Adrenal gland (tissue), 12 donors: ENCODE data around the gene HS3ST3A1. TPM values are rescaled to one million over a fixed set of nuclear protein-coding genes. Genes with fewer than 3 reads are reported as not detected.

ENCODE experiments used
- DNase-seq, 7 donors: peaks; one replicate each; pipeline ENCODE4 v3.0.0-alpha.2; 2019 to 2020
- H3K27ac ChIP-seq, 5 donors: fragments of 200-600 bp; sonication (generic) in 4 of 5; 1 replicate in 3 of 5; 2 replicates in 2 of 5; pipeline versions ENCODE4 v1.5.1 to v1.8.0; 2016 to 2020; ENCODE audit warnings: mild to moderate bottlenecking in 1 of 5
- H3K27me3 ChIP-seq: fragments of 200-600 bp; 2 replicates; pipeline ENCODE4 v1.8.0; 2021
- H3K36me3 ChIP-seq, 2 donors: fragments of 200-600 bp; replicated peaks in 1 of 2; 1 replicate in 1 of 2; 2 replicates in 1 of 2; pipeline versions ENCODE4 v1.5.1 to v1.8.0; 2018 to 2022
- H3K4me1 ChIP-seq, 2 donors: fragments of 200-600 bp; replicated peaks in 1 of 2; 1 replicate in 1 of 2; 2 replicates in 1 of 2; pipeline versions ENCODE4 v1.5.1 to v1.8.0; 2018 to 2021
- H3K4me3 ChIP-seq, 4 donors: fragments of 200-600 bp; sonication (generic) in 3 of 4; one replicate each; pipeline ENCODE4 v1.5.1; 2016 to 2018
- H3K9me3 ChIP-seq, 3 donors: fragments of 200-600 bp; sonication (generic) in 1 of 3; replicated peaks in 1 of 3; 1 replicate in 2 of 3; 2 replicates in 1 of 3; pipeline versions ENCODE4 v1.5.1 to v1.8.0; 2016 to 2021
- POLR2A ChIP-seq, 2 donors: fragments of 450-650 bp; IDR thresholded peaks; one replicate each; pipeline ENCODE4 v1.6.1; 2017; ENCODE audit warnings: antibody characterized with exemption in 2 of 2, mild to moderate bottlenecking in 2 of 2, moderate library complexity in 1 of 2
- WGBS, 4 donors: extraction: QIAGEN DNeasy Blood & Tissue Kit in 2 of 4; methylation state at CpG; one replicate each; pipeline versions ENCODE4 v1.1.5 to v1.1.7; 2013 to 2017; 5-methylcytosine and 5-hydroxymethylcytosine counted together
- intact Hi-C, 2 donors: fragments of 100-400 bp; cut with DNase I; formaldehyde crosslinking; loops; one replicate each; pipeline versions ENCODE4 v1.14.1 to v1.15.0; 2022 to 2023
- polyA plus RNA-seq, 3 donors: library from polyadenylated mRNA; stranded (reverse); fragments of 200-250 nt in 2 of 3; fragments of 350-450 nt in 1 of 3; fragmentation: Illumina TruSeq in 1 of 3; extraction: RNeasy Lipid Tissue Mini Kit (QIAGEN cat#74804) in 1 of 3; gene quantifications; one replicate each; pipeline ENCODE4 v1.2.3, GENCODE V29; 2013 to 2014
- total RNA-seq, 9 donors: library from RNA; depleted of rRNA in 4 of 9; stranded (reverse); fragments of >200 nt in 4 of 9; fragments of 120-200 nt in 1 of 9; fragmentation: NEBNext Ultra II Directional in 1 of 9; extraction: Animal tissue kit (Norgen Biotek cat#: 25700) in 1 of 9; gene quantifications; one replicate each; pipeline versions ENCODE4 v1.1.0 to v1.2.4, GENCODE V29; 2013 to 2023
- TF ChIP-seq, protein P1 (sequence below), 6 experiments: fragments of 450-650 bp in 4 of 6; fragments of 200-600 bp in 2 of 6; sonication (generic) in 1 of 6; IDR thresholded peaks; 1 replicate in 5 of 6; 2 replicates in 1 of 6; pipeline versions ENCODE4 v1.5.1 to v1.8.0; 2016 to 2021; ENCODE audit warnings: antibody characterized with exemption in 6 of 6, mild to moderate bottlenecking in 2 of 6, moderate library complexity in 1 of 6
- donor health status: healthy with polysubstance abuse.
- donor health status: Bipolar disorder and iron deficiency.
- donor health status: DM: yes; HTN: yes; CAD: no.
- donor health status: DM: no; HTN: no; CAD: no.
- donor health status: DM: no; HTN: no; CAD: no.
- donor health status: DM: yes; HTN: yes; CAD: no.

The HS3ST3A1 gene
- total and polyA plus RNA-seq, 12 donors, result 0.09 to 22.7 (median 4.0) TPM

DNA sequence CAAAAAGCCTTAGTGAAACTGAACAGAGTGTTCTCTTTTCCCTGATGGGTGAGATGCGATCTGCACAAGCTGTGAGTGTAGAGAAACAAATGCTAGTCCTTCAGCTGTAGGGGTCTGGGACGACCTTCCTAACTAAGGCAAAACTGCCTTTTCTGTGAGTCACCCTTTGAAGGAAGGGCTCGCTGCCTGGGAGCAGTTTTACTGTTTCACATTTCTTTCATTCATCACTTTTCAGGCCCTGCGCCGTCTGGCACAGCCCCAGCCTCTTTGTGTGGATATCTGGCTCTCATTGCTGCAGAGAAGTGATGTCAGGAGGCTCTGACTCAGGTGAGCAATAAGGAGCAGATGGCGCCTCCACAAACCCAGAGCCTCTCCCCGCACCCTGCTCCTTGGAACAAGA lies 57.4 kb downstream of the HS3ST3A1 start:
- H3K27ac ChIP-seq, result no peak overlapping the region
- no peak overlapping the region for H3K4me3 ChIP-seq
- peak; percentile 49 to 86 (median 73) for DNase-seq
- no peaks in the 10 kb centered on the region for H3K4me1 ChIP-seq
- no peaks in the 10 kb centered on the region for H3K27me3 ChIP-seq
- intact Hi-C loops, result no loop called here
- 19 to 30% (median 24%) methylated on average over 7 of the region's 7 CpGs for WGBS, 4 donors
- no peaks in the 10 kb centered on the region for H3K36me3 ChIP-seq
- TF ChIP-seq POLR2A (IDR thresholded peaks at IDR 0.05), result no peak
- TF ChIP-seq, protein P1, sequence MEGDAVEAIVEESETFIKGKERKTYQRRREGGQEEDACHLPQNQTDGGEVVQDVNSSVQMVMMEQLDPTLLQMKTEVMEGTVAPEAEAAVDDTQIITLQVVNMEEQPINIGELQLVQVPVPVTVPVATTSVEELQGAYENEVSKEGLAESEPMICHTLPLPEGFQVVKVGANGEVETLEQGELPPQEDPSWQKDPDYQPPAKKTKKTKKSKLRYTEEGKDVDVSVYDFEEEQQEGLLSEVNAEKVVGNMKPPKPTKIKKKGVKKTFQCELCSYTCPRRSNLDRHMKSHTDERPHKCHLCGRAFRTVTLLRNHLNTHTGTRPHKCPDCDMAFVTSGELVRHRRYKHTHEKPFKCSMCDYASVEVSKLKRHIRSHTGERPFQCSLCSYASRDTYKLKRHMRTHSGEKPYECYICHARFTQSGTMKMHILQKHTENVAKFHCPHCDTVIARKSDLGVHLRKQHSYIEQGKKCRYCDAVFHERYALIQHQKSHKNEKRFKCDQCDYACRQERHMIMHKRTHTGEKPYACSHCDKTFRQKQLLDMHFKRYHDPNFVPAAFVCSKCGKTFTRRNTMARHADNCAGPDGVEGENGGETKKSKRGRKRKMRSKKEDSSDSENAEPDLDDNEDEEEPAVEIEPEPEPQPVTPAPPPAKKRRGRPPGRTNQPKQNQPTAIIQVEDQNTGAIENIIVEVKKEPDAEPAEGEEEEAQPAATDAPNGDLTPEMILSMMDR (IDR thresholded peaks at IDR 0.05), result no peak
- H3K9me3 ChIP-seq, result no peaks in the 10 kb centered on the region

DNA sequence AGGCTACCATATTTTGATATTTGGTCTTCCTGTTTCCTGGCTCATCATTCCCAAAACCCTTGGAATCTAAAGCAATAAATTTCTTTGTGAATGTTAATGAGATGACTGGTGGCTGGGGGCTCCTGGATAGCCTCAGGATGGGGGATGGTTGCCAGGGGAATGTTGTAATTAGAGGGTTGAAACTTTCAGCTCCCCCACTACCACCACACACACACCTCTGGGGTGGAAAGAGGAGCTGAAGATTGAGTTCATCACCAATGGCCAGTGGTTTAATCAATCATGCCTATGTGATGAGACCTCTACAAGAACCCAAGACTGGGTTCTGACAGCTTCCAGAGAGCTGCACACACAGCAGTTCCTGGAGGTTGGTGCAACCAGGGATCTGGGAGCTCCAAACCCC lies 59.1 kb downstream of the HS3ST3A1 start:
- DNase-seq, result no peak
- no peaks in the 10 kb centered on the region for H3K4me1 ChIP-seq
- no peak overlapping the region for H3K4me3 ChIP-seq
- no peak overlapping the region for H3K27ac ChIP-seq
- intact Hi-C loops, result no loop called here
- no peak for TF ChIP-seq POLR2A (IDR thresholded peaks at IDR 0.05)
- TF ChIP-seq, protein P1 (IDR thresholded peaks at IDR 0.05), result no peak
- H3K27me3 ChIP-seq, result no peaks in the 10 kb centered on the region
- H3K36me3 ChIP-seq, result no peaks in the 10 kb centered on the region
- H3K9me3 ChIP-seq, result no peaks in the 10 kb centered on the region

DNA sequence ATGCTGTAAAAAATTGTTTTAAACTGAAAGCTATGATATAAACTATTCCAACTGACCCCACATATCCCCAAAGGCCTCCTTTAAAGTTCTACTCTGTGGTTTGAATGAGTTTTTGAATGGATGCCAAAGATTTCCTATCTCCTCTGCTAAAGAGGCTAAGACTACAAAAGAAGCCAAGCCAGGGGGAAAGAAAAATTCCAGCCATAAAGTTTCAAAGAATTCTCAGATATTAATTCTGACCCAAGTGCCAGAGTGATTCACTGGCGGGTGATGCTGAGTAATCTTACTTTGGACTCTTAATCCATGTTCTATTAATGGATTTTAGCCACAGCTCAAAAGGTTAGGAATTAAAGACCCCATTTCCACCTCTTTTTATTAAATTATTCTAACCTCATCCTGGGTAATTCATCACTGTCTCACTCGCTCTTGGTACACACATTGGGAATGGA lies 60.7 kb downstream of the HS3ST3A1 start:
- Histone ChIP-seq H3K27ac (peak overlapping the region in 3 of 5 donors; percentile 7 to 62 (median 11)), H3K36me3 (no peaks in the 10 kb centered on the region), H3K9me3 (no peaks in the 10 kb centered on the region), H3K4me1 (no peaks in the 10 kb centered on the region), H3K27me3 (no peaks in the 10 kb centered on the region), H3K4me3 (no peak overlapping the region)
- peak in 5 of 7 donors; percentile 19 to 39 (median 23) for DNase-seq
- WGBS, 4 donors, result 26 to 42% (median 34%) methylated on average over 2 of the region's 2 CpGs
- intact Hi-C loops, result no loop called here
- TF ChIP-seq, protein P1 (IDR thresholded peaks at IDR 0.05), result no peak

DNA sequence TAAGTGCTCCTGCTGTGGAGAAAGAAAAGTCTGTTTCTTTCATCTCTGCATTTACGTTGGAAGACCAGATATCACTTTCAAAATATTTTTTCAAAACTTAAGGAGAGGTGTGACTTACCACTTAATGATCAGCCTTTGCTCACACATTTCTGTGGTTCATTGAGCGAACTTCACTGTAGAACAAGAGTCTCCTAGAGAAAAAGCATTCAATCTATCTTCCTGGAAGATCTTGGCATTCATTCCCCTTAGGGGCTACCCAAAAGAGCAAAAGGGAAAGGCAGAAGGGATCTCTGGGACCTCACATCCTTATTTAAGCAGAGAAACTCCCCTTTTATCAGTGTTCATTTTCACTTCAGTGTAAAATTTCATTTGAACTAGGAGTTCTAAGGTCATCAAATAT lies 61.2 kb downstream of the HS3ST3A1 start:
- no peak overlapping the region for H3K4me3 ChIP-seq
- no peak for TF ChIP-seq POLR2A (IDR thresholded peaks at IDR 0.05)
- TF ChIP-seq, protein P1 (IDR thresholded peaks at IDR 0.05), result no peak
- no peaks in the 10 kb centered on the region for H3K36me3 ChIP-seq
- no peaks in the 10 kb centered on the region for H3K9me3 ChIP-seq
- DNase-seq, result no peak
- intact Hi-C loops, result no loop called here
- no peaks in the 10 kb centered on the region for H3K4me1 ChIP-seq
- peak overlapping the region in 2 of 5 donors; percentile 7 to 19 for H3K27ac ChIP-seq
- 68 to 81% (median 73%) methylated on average over 2 of the region's 2 CpGs for WGBS, 4 donors
- H3K27me3 ChIP-seq, result no peaks in the 10 kb centered on the region
